Left ventricle myocardium inferior (tissue), 1 donor: ENCODE measurements around the gene TMEM40. TPM values are rescaled to one million over a fixed set of nuclear protein-coding genes. Genes with fewer than 3 reads are reported as not detected.
A peak's percentile ranks its signal among the peaks of the same experiment; 100 is the strongest.

Source experiments
- DNase-seq: peaks from one replicate; pipeline ENCODE4 v3.0.0-alpha.2; 2020
- H3K27ac ChIP-seq: fragments of 200-600 bp; replicated peaks from 2 replicates; pipeline ENCODE4 v1.8.0; 2021
- H3K27me3 ChIP-seq: fragments of 200-600 bp; 2 replicates; pipeline ENCODE4 v1.8.0; 2021; ENCODE audit warnings: low read depth
- H3K36me3 ChIP-seq: fragments of 200-600 bp; 2 replicates; pipeline ENCODE4 v1.8.0; 2021
- H3K4me1 ChIP-seq: fragments of 200-600 bp; 2 replicates; pipeline ENCODE4 v1.8.0; 2021
- H3K4me3 ChIP-seq: fragments of 200-600 bp; 2 replicates; pipeline ENCODE4 v1.8.0; 2021; ENCODE audit warnings: mild to moderate bottlenecking, moderate library complexity
- H3K9me3 ChIP-seq: fragments of 200-600 bp; replicated peaks from 2 replicates; pipeline ENCODE4 v1.8.0; 2021
- CTCF ChIP-seq: fragments of 200-600 bp; IDR thresholded peaks from 2 replicates; pipeline ENCODE4 v1.8.0; 2021; ENCODE audit warnings: antibody characterized with exemption, mild to moderate bottlenecking, borderline replicate concordance
- intact Hi-C: fragments of 100-400 bp; cut with micrococcal nuclease; formaldehyde crosslinking; loops from one replicate; pipeline ENCODE4 v1.11.0; 2022
- total RNA-seq: library from RNA; stranded (reverse); fragmentation: NEBNext Ultra II Directional; extraction: Animal tissue kit (Norgen Biotek cat#: 25700); gene quantifications from one replicate; pipeline ENCODE4 v1.2.1, GENCODE V29; 2021
- donor health status: DM: no; HTN: yes; CAD: no; lungs with severe emphysema.

The TMEM40 gene
- total RNA-seq, 1 donor from 2014 or later, result 4.5 TPM

- intact Hi-C loops, result no loop called here
- Histone ChIP-seq H3K27me3 (no peaks in the 10 kb centered on the region), H3K4me1 (peaks cover 24% of the 10 kb centered on the region), H3K36me3 (no peaks in the 10 kb centered on the region), H3K9me3 (no peaks in the 10 kb centered on the region), H3K4me3 (no peak overlapping the region), H3K27ac (peak overlapping the region; percentile 81)
- no peak for TF ChIP-seq CTCF
- DNase-seq, result peak; percentile 55
These were observed 8.8 kb downstream of the TMEM40 start for GRCh38 chr3:12750223-12750622.

GRCh38 chr3:12748477-12748876 lies 10.6 kb downstream of the TMEM40 start:
- TF ChIP-seq CTCF, result no peak
- H3K27ac ChIP-seq, result no peak overlapping the region
- H3K4me1 ChIP-seq, result peaks cover 35% of the 10 kb centered on the region
- no peaks in the 10 kb centered on the region for H3K9me3 ChIP-seq
- no peak for DNase-seq
- no peaks in the 10 kb centered on the region for H3K27me3 ChIP-seq
- H3K36me3 ChIP-seq, result no peaks in the 10 kb centered on the region
- no peak overlapping the region for H3K4me3 ChIP-seq
- intact Hi-C loops, result no loop called here

- TF ChIP-seq CTCF, result no peak
- Histone ChIP-seq H3K27me3 (no peaks in the 10 kb centered on the region), H3K36me3 (no peaks in the 10 kb centered on the region), H3K9me3 (no peaks in the 10 kb centered on the region), H3K4me3 (no peak overlapping the region), H3K27ac (peak overlapping the region; percentile 18), H3K4me1 (peaks cover 37% of the 10 kb centered on the region)
- no peak for DNase-seq
- intact Hi-C loops, result no loop called here
These were observed 12.6 kb downstream of the TMEM40 start for GRCh38 chr3:12746419-12746818.

GRCh38 chr3:12744326-12744725 lies 14.7 kb downstream of the TMEM40 start:
- H3K27ac ChIP-seq, result no peak overlapping the region
- no peak overlapping the region for H3K4me3 ChIP-seq
- no peaks in the 10 kb centered on the region for H3K9me3 ChIP-seq
- peaks cover 26% of the 10 kb centered on the region for H3K4me1 ChIP-seq
- intact Hi-C loops, result no loop called here
- H3K36me3 ChIP-seq, result no peaks in the 10 kb centered on the region
- H3K27me3 ChIP-seq, result no peaks in the 10 kb centered on the region
- DNase-seq, result no peak
- no peak for TF ChIP-seq CTCF

- H3K4me3 ChIP-seq, result no peak overlapping the region
- peak overlapping the region; percentile 12 for H3K27ac ChIP-seq
- intact Hi-C loops, result no loop called here
- no peaks in the 10 kb centered on the region for H3K36me3 ChIP-seq
- no peak for DNase-seq
- no peaks in the 10 kb centered on the region for H3K27me3 ChIP-seq
- no peaks in the 10 kb centered on the region for H3K9me3 ChIP-seq
- H3K4me1 ChIP-seq, result peaks cover 26% of the 10 kb centered on the region
- TF ChIP-seq CTCF, result no peak
These were observed 15.5 kb downstream of the TMEM40 start for GRCh38 chr3:12743583-12743982.
